NCI-H226 (cell line): ENCODE results near the gene PAPLN.
A peak's percentile ranks its signal among the peaks of the same experiment; 100 is the strongest.
"Not testable (repeated sequence)": the region's sequence is repeated elsewhere in the genome, so short reads cannot be mapped to it uniquely, and the experiment has no call there.

Experiments used
- DNase-seq: peaks from one replicate; pipeline ENCODE4 v3.0.0-alpha.2; 2015

Gene PAPLN, protein sequence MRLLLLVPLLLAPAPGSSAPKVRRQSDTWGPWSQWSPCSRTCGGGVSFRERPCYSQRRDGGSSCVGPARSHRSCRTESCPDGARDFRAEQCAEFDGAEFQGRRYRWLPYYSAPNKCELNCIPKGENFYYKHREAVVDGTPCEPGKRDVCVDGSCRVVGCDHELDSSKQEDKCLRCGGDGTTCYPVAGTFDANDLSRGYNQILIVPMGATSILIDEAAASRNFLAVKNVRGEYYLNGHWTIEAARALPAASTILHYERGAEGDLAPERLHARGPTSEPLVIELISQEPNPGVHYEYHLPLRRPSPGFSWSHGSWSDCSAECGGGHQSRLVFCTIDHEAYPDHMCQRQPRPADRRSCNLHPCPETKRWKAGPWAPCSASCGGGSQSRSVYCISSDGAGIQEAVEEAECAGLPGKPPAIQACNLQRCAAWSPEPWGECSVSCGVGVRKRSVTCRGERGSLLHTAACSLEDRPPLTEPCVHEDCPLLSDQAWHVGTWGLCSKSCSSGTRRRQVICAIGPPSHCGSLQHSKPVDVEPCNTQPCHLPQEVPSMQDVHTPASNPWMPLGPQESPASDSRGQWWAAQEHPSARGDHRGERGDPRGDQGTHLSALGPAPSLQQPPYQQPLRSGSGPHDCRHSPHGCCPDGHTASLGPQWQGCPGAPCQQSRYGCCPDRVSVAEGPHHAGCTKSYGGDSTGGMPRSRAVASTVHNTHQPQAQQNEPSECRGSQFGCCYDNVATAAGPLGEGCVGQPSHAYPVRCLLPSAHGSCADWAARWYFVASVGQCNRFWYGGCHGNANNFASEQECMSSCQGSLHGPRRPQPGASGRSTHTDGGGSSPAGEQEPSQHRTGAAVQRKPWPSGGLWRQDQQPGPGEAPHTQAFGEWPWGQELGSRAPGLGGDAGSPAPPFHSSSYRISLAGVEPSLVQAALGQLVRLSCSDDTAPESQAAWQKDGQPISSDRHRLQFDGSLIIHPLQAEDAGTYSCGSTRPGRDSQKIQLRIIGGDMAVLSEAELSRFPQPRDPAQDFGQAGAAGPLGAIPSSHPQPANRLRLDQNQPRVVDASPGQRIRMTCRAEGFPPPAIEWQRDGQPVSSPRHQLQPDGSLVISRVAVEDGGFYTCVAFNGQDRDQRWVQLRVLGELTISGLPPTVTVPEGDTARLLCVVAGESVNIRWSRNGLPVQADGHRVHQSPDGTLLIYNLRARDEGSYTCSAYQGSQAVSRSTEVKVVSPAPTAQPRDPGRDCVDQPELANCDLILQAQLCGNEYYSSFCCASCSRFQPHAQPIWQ

DNA sequence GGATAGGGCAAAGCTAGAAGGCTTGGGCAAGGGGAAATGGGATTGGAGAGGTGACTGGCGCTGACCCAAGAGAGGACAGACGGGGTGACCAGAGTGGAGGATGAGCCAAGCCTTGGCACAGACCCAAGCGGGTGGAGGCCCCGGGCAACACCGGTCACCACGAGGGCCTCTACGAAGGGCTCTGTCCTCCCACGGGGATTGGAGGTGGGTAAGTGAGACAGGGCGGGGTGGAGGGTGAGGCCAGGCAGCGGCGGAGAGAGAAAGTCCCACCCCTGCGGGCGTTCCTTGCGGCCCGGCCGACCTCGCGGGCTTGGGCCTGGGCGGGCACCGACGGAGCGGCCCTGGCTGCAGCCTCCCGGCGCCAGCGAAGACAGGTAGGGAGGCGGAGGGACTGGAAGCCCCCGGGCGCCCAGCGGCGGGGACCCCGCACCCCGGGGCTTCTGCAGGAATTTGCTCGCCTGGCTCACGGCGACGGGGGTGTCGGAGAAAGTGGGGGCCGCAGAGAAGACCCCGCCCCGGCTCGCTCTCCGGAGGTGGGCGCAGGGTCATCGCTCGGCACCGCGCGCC, at the start of gene PAPLN:
Gene PAPLN (plus strand): TSS at position 288 of the 567 bp plus-strand sequence. CDS start 2,273 bp downstream, outside the sequence.
- DNase-seq: no peak

DNA sequence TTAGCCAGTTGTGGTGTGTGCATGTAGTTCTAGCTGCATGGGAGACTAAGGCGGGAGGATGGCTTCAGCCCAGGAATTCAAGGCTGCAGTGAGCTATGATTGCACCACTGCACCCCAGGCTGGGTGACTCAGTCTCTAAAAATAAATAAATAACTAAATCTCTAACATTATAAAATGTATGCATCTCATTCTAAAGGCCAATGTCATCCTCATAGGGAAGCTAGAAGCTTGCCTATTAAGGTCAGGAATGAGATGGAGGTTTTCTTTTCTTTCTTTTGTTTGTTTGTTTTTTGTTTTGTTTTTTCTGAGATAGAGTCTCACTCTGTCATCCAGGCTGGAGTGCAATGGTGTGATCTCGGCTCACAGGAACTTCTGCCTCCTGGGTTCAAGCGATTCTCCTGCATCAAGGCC, 48.8 kb upstream of the PAPLN start:
- peak; percentile 74 for DNase-seq

DNA sequence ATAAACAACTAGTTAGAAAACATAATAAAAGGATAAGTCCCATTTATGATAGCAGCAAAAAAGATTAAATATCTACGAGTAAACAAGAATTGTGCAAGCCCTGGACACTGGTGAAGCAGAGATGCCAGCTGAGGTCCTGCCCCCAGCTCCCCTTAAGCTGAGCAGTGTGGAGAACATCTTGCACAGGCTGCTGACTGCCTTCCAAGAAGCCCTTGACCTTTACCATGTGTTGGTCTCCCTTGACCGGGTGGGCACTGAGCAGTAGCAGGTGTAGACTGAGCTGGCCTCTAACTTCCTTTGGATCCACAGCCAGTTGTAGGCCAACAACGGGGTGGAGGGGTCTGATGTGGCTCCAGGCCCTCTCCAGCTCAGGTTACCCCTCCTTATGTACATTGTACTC, 47.7 kb upstream of the PAPLN start:
- DNase-seq: no peak

DNA sequence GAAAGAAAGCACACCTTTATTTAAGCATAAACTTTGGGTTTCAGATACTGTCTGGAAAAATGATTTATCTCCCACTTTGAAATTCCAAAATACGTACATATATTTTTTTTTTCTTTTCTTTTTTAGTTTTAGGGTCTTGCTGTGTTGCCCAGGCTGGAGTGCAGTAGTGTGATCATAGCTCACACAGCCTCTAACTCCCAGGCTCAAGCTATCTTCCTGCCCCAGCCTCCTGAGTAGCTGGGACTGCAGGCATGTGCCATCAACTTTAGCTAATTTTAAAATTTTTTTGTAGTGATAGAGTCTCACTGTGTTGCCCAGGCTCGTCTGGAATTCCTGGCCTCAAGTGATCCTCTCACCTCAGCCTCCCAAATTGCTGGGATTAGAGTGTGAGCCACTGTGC, 45.9 kb upstream of the PAPLN start:
- DNase-seq: no peak

DNA sequence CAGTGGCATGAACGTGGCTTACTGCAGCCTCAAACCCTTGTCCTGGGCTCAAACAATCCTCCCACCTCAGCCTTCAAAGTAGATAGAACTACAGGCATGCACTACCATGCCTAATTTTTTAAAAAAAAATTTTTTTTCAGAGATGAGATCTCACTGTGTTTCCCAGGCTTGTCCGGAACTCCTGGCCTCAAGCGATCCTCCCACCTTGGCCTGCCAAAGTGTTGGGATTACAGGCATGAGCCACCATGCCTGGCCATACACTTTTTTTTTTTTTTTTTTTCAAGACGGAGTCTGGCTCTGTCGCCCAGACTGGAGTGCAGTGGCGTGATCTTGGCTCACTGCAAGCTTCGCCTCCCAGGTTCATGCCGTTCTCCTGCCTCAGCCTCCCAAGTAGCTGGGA, 43.0 kb upstream of the PAPLN start:
- not testable (repeated sequence) for DNase-seq

DNA sequence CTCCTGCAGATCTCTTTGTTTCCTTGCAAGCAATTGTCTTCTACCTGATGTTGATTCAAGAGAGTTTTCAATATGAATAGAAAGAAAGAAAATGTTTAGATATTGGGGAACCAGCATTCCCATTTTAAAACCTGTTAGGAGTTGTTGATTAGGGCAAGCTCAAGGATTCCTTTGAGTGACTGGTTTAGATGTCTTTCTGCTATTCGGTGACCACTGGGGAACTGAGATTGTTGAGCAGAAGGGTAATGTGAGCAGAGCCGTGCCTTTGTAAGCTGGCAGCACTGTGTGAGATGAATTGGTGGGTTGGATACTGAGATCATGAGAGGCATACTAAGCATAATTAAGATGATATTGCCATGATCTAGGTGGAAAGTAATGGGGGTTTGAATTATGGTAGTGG, 39.1 kb upstream of the PAPLN start:
- no peak for DNase-seq

DNA sequence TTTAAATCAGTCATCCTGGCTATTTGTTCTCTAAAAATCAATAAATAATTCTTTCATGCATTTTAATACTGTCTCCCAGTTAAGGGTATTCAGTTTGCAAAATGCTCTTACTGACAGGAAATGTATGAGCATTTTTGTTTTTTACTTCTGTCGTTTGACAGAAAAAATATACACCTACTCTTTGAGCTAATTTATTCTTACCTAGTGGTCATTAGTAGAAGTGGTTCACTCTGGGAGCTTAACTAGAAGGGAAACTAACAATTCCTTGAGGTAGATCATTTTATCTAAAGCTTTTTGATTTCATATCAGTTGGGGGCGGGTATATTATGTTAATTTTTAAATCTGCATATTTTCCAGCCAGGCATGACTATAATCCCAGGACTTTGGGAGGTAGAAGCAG, 33.8 kb upstream of the PAPLN start:
- no peak for DNase-seq

DNA sequence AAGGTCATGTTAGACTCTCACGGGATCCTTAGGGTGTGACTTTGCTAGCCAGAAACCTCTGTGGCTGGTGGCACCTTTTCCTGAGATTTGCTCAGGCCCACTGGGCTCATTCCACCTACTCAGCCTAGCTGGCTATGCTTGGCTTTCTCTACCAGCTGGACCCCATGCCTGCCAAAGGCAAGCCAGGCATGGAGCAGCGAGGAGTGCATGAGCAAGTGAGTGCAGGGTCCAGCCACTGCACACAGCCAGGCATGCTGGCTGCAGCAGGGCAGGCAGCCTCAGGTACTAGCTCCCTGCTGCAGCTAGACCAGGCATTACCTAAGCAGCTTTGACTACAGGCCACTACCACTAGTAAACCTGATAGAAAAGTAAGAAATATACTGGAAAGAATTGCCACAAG, 29.7 kb upstream of the PAPLN start:
- DNase-seq: no peak

DNA sequence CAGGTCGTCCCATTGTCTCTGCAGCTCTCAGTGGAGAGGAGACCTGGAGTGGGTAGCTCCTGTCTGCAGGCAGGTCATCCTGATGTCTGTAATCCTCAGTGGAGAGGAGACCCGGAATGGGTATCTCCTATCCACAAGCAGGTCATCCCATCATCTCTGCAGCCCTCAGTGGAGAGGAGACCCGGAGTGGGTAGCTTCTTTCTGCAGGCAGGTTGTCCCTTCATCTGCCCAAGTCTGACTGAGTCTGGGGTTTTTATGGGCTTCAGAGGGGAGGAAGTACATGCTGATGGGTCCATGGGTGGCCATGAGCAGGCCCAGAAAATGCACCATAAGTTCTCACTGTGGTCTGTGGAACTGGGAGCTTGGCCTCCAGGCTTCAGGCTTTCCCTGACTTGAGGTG, 28.9 kb upstream of the PAPLN start:
- no peak for DNase-seq

DNA sequence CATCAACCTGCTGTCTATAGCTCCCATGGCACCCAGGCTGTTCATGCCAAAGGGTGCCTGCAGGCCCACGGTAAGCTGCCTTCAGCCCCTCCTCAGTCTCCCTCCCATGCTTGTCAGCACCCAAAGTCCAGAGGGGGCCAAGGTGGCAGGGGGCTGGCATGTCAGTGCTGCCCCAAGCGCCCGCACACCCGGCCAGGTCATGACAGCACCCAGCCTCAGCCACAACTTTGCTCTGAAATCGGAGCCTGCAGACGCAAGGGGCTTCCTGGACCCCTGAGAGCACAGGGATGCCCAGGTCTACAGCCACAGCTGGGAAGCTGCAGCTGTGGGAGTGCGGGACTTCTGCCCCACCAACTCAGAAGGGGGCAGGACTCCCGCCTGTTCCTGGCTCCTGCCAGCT, 28.5 kb upstream of the PAPLN start:
- DNase-seq: no peak

DNA sequence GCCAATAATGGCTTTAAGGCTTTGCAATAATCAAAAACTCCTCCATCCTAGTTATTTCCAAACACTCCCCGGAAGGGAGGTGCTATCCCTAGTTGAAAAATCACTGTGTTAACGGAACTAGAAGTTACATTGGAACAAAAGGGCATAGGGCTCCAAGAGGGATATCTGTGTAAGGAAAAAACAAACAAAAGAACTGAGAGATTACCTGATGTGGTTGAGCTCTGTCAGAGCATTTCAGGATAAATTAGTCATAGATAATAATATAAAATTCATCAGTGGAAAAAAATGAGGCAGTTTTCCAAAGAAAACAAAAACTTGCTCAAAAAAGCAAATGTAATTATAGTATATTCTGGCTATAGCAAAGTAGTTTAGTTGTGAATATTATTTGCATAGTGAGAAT, 27.4 kb upstream of the PAPLN start:
- peak; percentile 24 for DNase-seq

DNA sequence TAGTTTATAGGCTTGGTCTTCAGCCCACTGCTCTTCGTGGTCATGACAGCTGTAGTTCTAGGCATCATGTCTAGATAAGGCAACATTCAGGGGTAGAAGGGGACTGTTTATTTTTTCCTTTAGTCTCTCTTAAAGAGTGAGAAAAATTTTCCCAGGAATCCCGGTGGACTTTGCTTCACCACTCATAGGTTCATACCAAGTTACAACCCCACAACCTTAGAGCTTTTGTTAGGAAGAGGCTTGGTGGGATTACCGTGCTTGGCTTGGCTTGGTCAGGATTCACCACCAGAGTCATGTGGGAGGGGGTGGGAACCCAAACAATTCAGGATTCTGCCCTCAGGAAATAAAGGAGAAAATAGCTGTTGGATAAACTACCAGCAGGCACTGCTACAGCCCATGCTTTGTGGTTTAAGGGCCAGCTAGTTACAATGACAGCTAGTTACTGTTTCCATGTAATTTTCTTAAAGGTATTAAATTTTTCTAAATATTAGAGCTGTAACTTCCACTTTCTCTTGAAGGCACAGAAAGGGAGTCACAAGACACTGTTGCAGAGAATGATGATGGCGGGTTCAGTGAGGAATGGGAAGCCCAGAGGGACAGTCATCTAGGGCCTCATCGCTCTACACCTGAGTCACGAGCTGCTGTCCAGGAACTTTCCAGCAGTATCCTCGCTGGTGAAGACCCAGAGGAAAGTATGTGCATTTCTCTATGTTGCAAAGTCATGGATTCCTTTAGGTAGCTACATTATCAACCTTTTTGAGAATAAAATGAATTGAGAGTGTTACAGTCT, 25.9 kb upstream of the PAPLN start:
- no peak for DNase-seq

DNA sequence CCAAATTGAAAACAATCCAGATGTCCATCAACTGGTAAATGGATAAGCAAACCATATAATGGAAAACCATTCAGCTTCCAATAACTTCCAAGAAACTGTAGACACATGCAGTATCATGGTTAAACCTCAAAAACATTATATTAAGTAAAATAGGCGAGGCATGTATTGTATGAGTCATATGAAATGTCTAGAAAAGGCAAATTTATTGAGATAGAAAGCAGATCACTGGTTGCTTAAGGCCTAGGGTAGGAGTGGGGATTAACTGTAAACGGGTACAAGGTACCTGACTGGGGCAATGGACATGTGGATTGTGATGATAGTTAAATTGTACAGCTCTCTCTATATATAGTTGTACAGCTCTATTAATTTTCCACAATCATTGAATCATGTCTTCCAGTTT, 21.3 kb upstream of the PAPLN start:
- DNase-seq: no peak

DNA sequence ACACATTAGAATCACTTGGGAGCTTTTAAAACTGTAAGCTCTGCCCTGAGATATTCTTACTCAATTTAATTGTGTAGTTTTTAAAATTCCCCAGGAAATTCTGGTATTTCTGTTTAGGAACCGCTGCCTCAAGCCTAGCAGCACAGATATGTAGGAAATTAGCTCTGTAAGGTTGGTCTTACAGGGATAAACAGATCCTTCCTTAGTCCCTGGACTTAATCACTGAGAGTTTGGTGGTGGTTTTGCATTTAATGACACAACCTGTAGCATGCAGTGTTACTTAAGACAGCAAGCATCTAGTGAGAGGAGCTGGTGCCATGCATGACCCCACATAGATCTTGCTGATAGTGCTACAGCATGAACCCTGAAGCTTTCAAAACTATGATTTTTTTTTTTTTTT, 19.9 kb upstream of the PAPLN start:
- no peak for DNase-seq

DNA sequence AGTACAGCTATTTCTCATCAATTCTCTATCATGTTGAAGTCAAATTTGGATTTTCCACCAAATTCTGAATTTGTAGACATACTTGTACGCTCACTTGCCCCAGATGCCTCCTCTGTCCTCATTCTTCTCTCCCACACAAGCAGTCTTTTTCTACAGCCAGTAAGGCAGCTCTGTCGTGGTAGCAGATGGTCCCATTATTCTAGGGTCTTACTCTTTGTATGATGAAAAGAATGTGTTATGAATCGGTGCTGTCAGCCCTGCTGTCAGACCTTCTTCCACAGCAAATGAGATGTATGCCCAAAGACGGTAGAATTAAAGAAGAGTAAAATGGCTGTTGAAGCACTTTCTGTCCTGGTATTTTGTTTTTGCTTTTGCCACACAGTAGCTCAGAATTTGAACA, 17.2 kb upstream of the PAPLN start:
- DNase-seq: no peak

DNA sequence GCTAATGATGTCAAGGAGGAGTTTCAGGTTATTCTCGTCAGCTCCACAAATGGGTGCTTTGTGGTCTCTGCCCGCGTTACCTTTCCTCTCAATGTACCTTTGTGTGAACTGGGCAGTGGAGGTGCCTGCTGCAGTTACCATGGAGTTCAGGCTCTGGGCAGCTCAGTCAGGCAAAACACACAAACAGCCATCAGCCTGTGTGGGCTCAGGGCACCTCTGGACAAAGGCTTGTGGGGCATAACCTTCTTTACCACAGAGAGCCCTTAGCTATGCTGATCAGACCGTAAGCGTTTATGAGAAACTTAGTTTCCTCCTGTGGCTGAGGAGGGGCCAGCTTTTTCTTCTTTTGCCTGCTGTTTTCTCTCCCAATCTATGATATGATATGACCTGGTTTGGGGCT, 16.7 kb upstream of the PAPLN start:
- DNase-seq: no peak

DNA sequence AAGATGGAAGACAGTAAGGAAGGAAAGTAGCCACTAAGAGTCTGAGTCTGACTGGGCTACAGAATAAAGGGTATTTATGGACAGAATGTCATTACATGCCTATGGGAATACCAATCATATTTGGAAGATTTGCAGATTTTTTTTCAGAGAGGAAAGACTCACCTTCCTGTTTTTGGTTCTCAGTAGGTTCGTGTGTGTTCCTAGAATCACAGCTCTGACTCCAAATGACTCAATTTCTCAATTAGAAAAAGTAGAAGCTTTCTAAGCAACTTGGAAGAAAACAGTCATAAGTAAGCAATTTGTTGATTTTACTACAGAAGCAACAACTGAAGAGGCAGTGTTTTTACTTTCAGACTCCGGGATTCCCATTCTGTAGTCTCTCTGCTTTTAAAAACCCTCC, 15.4 kb upstream of the PAPLN start:
- DNase-seq: no peak

DNA sequence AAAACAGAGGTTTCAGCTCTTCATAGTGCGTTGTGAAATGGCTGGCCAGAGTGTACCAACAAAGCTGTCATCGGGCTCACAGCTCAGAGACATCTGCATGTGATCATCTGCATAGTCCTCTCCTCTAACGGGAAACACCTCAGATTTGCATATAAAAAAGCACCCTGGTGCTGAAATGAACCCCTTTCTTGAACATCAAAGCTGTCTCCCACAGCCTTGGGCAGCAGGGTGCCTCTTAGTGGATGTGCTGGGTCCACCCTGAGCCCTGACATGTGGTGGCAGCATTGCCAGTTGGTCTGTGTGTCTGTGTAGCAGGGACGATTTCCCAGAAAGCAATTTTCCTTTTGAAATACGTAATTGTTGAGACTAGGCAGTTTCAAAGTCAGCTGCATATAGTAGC, 14.3 kb upstream of the PAPLN start:
- no peak for DNase-seq

DNA sequence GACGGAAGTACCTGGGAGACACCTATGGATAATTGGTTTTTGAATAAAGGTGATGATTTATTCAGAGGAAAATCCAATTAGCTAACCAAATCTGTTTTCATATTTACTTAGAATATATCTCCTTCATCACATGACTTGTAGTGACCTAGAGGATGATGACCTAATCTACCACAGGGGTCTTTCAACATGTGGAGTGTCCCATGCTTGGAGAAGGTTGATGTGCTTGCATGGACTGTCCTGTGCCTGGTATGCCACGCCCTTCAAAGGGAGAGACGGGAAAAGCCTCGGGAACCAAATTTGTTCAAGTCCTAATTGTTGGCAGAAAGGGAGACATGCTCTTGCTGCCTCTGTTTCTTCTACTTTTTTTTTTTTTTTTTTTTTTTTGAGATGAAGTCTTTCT, 11.8 kb upstream of the PAPLN start:
- DNase-seq: no peak

DNA sequence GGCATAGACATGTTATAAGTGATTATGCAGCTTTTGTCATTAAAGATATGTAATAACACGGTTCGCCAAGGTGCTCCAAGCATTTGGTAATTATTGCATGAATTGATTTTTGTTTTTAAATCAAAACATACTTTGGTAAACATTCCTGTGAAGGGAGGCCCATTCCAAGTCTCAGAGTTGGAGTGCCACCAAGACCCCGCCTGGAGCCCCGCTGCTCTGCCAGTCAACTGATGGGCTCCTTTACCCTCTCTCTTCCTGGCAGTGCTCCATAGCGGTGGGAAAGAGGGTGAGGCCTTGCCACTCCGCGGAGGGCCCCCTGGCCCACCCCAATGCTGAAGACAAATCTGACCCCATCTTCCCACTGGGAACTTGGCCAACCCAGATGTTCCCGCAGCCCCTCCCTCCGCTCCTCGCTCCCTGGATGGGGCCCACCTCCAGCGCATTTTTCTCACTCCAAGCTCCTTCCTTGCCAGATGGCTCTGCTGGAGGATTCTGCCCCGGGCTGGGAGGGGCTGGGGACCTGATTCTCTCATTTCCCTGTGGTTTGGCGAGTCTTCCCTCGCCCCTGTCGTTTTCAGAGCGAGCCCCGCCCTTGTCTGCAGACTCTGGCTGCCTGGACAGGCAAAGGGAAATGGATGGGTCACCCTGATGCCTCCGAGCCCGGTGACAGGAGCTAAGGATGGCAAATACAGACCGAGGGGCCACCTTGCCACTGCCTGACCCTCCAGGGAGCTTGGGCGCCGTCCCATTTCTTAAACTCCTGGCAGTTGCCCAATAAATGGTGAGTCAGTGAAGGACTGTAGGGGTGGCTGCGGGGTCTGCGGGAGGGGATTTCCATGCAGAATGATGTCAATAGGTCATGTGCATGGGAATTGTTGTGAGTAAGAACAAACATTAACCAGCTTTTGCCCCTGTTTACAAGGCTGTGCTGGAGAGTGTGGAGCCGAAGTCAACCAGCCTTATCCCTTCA, 9.2 kb upstream of the PAPLN start:
- peak; percentile 81 for DNase-seq

DNA sequence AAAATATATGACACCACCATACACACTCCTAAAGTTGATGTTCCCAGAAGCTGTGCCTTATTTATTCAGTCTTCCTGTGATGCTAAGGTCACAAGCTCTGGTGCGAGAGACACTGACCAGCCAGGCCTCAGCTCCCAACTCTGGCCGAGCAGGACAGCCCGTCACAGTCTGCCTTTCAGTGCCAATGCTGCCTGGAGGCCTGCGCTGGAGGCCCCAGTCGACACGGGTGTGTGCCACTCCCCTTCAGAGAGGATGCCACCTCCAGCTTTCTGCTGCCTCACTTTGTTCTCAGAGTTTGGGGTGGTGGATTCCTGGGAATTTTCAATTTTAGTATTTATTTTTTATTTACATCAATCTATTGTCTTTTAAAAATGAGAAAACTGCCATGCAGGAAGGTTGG, 7.3 kb upstream of the PAPLN start:
- DNase-seq: no peak
